Left lung (tissue), 10 donors: ENCODE data around the gene WBP2. TPM values are rescaled to one million over a fixed set of nuclear protein-coding genes. Genes with fewer than 3 reads are reported as not detected.
A peak's percentile ranks its signal among the peaks of the same experiment; 100 is the strongest.
"Not testable (repeated sequence)": the region's sequence is repeated elsewhere in the genome, so short reads cannot be mapped to it uniquely, and the experiment has no call there.

ENCODE experiments used
- ATAC-seq: fragments of 200-7000 bp; cut with Tn5 transposase; one replicate; pipeline ENCODE4 v1.9.1; 2020; ENCODE audit warnings: moderate library complexity
- DNase-seq, 4 donors: peaks; one replicate each; pipeline ENCODE4 v3.0.0-alpha.2; 2013 to 2020
- H3K27ac ChIP-seq, 2 donors: fragments of 200-600 bp; sonication (generic) in 1 of 2; one replicate each; pipeline versions ENCODE4 v1.5.0 to v1.8.0; 2020 to 2021
- H3K27me3 ChIP-seq, 2 donors: fragments of 200-600 bp; sonication (generic) in 1 of 2; one replicate each; pipeline versions ENCODE4 v1.5.0 to v1.8.0; 2020 to 2021
- H3K36me3 ChIP-seq, 2 donors: fragments of 200-600 bp; sonication (generic) in 1 of 2; one replicate each; pipeline versions ENCODE4 v1.5.0 to v1.8.0; 2020 to 2021
- H3K4me1 ChIP-seq, 2 donors: fragments of 200-600 bp; one replicate each; pipeline ENCODE4 v1.8.0; 2021
- H3K4me3 ChIP-seq, 2 donors: fragments of 200-600 bp; sonication (generic) in 1 of 2; one replicate each; pipeline versions ENCODE4 v1.5.0 to v1.8.0; 2020 to 2021; ENCODE audit warnings: mild to moderate bottlenecking in 1 of 2
- H3K9me3 ChIP-seq, 2 donors: fragments of 200-600 bp; sonication (generic) in 1 of 2; one replicate each; pipeline versions ENCODE4 v1.5.0 to v1.8.0; 2020 to 2021
- CTCF ChIP-seq, 2 donors: fragments of 200-600 bp; sonication (generic) in 1 of 2; IDR thresholded peaks; one replicate each; pipeline versions ENCODE4 v1.5.0 to v1.8.0; 2021; ENCODE audit warnings: antibody characterized with exemption in 2 of 2
- intact Hi-C, 2 donors: fragments of 100-400 bp; cut with DNase I; formaldehyde crosslinking; loops; one replicate each; pipeline versions ENCODE4 v1.11.2 to v1.14.2; 2022
- polyA plus RNA-seq, 6 donors: library from polyadenylated mRNA; unstranded; fragments of 120-200 nt; gene quantifications; one replicate each; pipeline ENCODE4 v1.2.1, GENCODE V29; 2013; ENCODE audit not compliant: insufficient read length in 6 of 6
- total RNA-seq, 2 donors: library from RNA; stranded (reverse); fragmentation: NEBNext Ultra II Directional; extraction: Animal tissue kit (Norgen Biotek cat#: 25700); gene quantifications; one replicate each; pipeline ENCODE4 v1.2.1, GENCODE V29; 2021
- donor health status: DM: no; HTN: yes; CAD: no.
- donor health status: DM: no; HTN: no; CAD: no.

WBP2 gene
- total and polyA plus RNA-seq, 8 donors, result 64.1 to 132 (median 75.6) TPM

- H3K27me3 ChIP-seq, result no peaks in the 10 kb centered on the region
- H3K9me3 ChIP-seq, result no peaks in the 10 kb centered on the region
- intact Hi-C loops, result no loop called here
- no peak overlapping the region for H3K27ac ChIP-seq
- H3K4me3 ChIP-seq, result no peak overlapping the region
- no peak for TF ChIP-seq CTCF (IDR thresholded peaks at IDR 0.05)
- DNase-seq (peak in 1 of 4 donors; percentile 31), ATAC-seq (no peak)
- peaks cover 0 to 66% of the 10 kb centered on the region in 2 donors for H3K36me3 ChIP-seq
- no peaks in the 10 kb centered on the region for H3K4me1 ChIP-seq
These were observed 44.0 kb downstream of the WBP2 start for GRCh38 chr17:75811174-75811573.

DNA sequence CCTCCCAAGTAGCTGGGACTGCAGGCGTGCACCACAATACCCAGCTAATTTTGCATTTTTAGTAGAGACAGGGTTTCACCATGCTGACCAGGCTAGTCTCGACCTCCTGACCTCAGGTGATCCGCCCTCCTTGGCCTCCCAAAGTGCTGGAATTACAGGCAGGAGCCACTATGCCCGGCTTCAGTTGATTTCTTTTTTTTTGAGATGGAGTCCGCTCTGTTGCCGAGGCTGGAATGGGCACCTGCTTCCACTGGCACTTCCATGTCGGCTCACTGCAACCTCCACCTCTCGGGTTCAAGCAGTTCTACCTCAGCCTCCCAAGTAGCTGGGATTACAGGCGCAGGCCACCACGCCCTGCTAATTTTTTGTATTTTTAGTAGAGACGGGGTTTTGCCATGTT is 44.4 kb downstream of the WBP2 start:
- ATAC-seq, intact Hi-C loops: not testable (repeated sequence)
- H3K36me3 ChIP-seq, result peaks cover 0 to 62% of the 10 kb centered on the region in 2 donors

DNA sequence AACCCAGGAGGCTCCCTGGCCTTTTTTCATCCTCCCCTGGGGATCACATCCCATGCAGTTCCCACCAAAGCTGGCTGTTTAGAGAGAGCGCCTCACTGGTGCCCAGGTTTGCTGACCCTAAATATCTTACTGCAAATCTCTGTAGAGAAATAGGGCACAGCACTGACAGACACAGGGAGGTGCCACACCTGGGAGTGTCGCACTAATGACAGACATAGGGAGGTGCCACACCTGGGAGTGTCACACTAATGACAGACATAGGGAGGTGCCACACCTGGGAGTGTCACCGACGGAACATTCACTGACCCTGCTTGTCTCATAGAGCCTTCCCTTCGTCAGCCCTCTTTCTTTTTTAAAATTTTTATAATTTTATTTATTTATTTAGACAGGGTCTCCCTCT is 44.9 kb downstream of the WBP2 start:
- no peaks in the 10 kb centered on the region for H3K27me3 ChIP-seq
- no peak overlapping the region for H3K27ac ChIP-seq
- ATAC-seq, result no peak
- H3K9me3 ChIP-seq, result no peaks in the 10 kb centered on the region
- peaks cover 0 to 58% of the 10 kb centered on the region in 2 donors for H3K36me3 ChIP-seq
- TF ChIP-seq CTCF (IDR thresholded peaks at IDR 0.05), result no peak
- no peak for DNase-seq
- H3K4me1 ChIP-seq, result no peaks in the 10 kb centered on the region
- intact Hi-C loops, result no loop called here
- H3K4me3 ChIP-seq, result no peak overlapping the region

More for the DNA sequence above, 44.4 kb downstream of the WBP2 start:
- H3K4me3 ChIP-seq, H3K27me3 ChIP-seq, H3K9me3 ChIP-seq, H3K4me1 ChIP-seq, DNase-seq, H3K27ac ChIP-seq: not testable (repeated sequence)

DNA sequence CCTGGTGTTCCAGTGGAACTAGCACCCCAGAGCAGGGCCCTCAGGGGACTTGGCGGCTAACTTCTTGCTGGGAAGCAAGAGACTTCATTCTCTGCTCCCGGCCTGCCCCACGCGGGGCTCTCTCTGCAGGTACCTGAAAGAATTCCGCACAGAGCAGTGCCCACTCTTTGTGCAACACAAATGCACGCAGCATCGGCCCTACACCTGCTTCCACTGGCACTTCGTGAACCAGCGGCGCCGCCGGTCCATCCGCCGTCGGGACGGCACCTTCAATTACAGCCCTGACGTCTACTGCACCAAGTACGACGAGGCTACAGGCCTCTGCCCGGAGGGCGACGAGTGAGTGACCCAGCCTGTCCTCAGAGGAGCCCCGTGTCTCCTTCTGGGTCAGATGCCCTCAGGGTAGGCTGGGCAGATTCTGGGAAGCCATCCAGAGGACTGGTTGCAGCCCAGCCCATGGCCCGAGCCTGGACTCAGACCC is 45.5 kb downstream of the WBP2 start:
- intact Hi-C loops, result no loop called here
- Histone ChIP-seq H3K27me3 (no peaks in the 10 kb centered on the region), H3K4me3 (no peak overlapping the region), H3K4me1 (no peaks in the 10 kb centered on the region), H3K27ac (no peak overlapping the region), H3K9me3 (no peaks in the 10 kb centered on the region), H3K36me3 (peaks cover 0 to 53% of the 10 kb centered on the region in 2 donors)
- ATAC-seq (no peak), DNase-seq (peak in 1 of 4 donors; percentile 60)
- no peak for TF ChIP-seq CTCF (IDR thresholded peaks at IDR 0.05)

DNA sequence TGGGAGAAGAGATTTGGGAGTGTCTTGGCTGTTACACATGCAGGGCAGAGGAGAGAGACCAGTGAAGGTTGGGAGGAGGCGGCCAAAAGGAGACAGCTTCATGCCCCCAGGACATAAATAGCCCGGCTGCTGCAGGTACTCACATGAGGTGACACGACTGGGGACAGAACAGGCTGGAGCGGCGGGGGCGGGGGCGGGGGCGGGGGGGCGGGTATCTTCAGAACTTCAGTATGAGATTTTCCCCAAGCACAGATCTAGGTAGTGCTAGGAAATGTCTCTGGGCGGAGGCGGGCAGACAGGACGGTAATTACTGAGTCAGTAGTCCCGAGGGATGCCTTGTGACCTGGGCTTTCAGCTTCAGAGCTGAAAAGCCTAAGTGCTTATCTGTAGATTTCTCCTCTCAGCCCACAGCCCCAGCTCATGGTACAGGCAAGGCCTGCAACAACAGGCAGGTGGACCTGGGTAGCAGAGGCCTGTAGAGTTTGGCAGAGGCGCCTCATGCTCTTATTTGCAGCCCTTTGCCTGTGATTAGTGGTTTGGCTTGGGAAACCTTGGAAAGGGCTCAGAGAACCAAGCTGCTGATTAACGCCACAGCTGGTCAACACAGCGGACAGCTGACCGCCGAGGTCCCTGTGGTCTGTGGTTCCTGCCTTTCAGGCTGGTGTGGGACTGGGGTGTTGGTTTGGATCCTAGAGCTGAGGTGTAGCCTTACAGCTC is 46.1 kb downstream of the WBP2 start:
- DNase-seq (peak in 1 of 4 donors; percentile 17), ATAC-seq (peak; percentile 46)
- Histone ChIP-seq H3K27me3 (no peaks in the 10 kb centered on the region), H3K36me3 (peaks cover 0 to 47% of the 10 kb centered on the region in 2 donors), H3K4me1 (no peaks in the 10 kb centered on the region), H3K9me3 (no peaks in the 10 kb centered on the region), H3K4me3 (no peak overlapping the region), H3K27ac (no peak overlapping the region)
- intact Hi-C loops, result no loop called here
- no peak for TF ChIP-seq CTCF (IDR thresholded peaks at IDR 0.05)

- H3K9me3 ChIP-seq, result no peaks in the 10 kb centered on the region
- intact Hi-C loops, result no loop called here
- H3K36me3 ChIP-seq, result peaks cover 0 to 41% of the 10 kb centered on the region in 2 donors
- H3K27ac ChIP-seq, result no peak overlapping the region
- H3K4me3 ChIP-seq, result no peak overlapping the region
- DNase-seq, result no peak
- TF ChIP-seq CTCF (IDR thresholded peaks at IDR 0.05), result no peak
- no peaks in the 10 kb centered on the region for H3K27me3 ChIP-seq
- no peaks in the 10 kb centered on the region for H3K4me1 ChIP-seq
- no peak for ATAC-seq
These were observed 46.6 kb downstream of the WBP2 start for GRCh38 chr17:75808549-75808904.
